Measurements from ENCODE around the gene CNOT10. TPM values are rescaled to one million over a fixed set of nuclear protein-coding genes. Genes with fewer than 3 reads are reported as not detected.

The CNOT10 gene
- total RNA-seq, 1 experiment from 2014 or later: 26.1 TPM

GRCh38 chr3:32675164-32675563 lies 9.8 kb upstream of the CNOT10 start:
- ATAC-seq (no peak), DNase-seq (ENCODE audit: low read depth, low spot score) (no peak)
- no peaks in the 10 kb centered on the region for H3K36me3 ChIP-seq (ENCODE audit: control insufficient read depth, insufficient read depth, low read length)
- H3K27ac ChIP-seq (ENCODE audit: low read length): no peak overlapping the region
- ChIA-PET POLR2A (interaction anchor here (0.6 kb wide), 1 partner anchor 10 kb away, joined by 3 read pairs; the partner anchor contains the start of gene CNOT10), CTCF (interaction anchor here (0.6 kb wide), 1 partner anchor 30 kb away, joined by 5 read pairs; no protein-coding TSS in a partner anchor)
- H3K4me3 ChIP-seq (ENCODE audit: low read depth in 2 of 2, low read length in 2 of 2): no peak overlapping the region
- TF ChIP-seq POLR2AphosphoS5 (IDR thresholded peaks at IDR 0.05; ENCODE audit: low read depth, low read length) (no peak), CTCF (IDR thresholded peaks at IDR 0.05) (no peak), TCF7L2 (IDR thresholded peaks at IDR 0.05; ENCODE audit: low read depth, low read length) (no peak), REST (IDR thresholded peaks at IDR 0.05; ENCODE audit: insufficient read depth in 1 of 2, low read depth in 2 of 2, low read length in 1 of 2) (no peak), SIN3A (IDR thresholded peaks at IDR 0.05; ENCODE audit: borderline replicate concordance, insufficient read depth, low read depth, low read length) (no peak)
- no peaks in the 10 kb centered on the region for H3K27me3 ChIP-seq (ENCODE audit: control insufficient read depth, insufficient read depth, low read length)
- H3K4me1 ChIP-seq (ENCODE audit: control insufficient read depth, insufficient read depth, low read length): no peaks in the 10 kb centered on the region
- BruUV-seq (replicated peaks): no TSS peak
- no peaks in the 10 kb centered on the region for H3K9me3 ChIP-seq (ENCODE audit: control insufficient read depth, insufficient read depth, low read depth, low read length)
- intact Hi-C loops (cut with micrococcal nuclease; ENCODE audit: unreplicated experiment) (no loop called here), in situ Hi-C loops (cut with HindIII; ENCODE audit: low pct_unique_long_range_greater_than_20kb, low sequenced_read_pairs) (no loop called here)

- Histone ChIP-seq H3K36me3 (ENCODE audit: control insufficient read depth, insufficient read depth, low read length) (no peaks in the 10 kb centered on the region), H3K27ac (ENCODE audit: low read length) (no peak overlapping the region), H3K27me3 (ENCODE audit: control insufficient read depth, insufficient read depth, low read length) (no peaks in the 10 kb centered on the region), H3K4me3 (ENCODE audit: low read depth in 2 of 2, low read length in 2 of 2) (no peak overlapping the region), H3K9me3 (ENCODE audit: control insufficient read depth, insufficient read depth, low read depth, low read length) (no peaks in the 10 kb centered on the region), H3K4me1 (ENCODE audit: control insufficient read depth, insufficient read depth, low read length) (no peaks in the 10 kb centered on the region)
- TF ChIP-seq REST (IDR thresholded peaks at IDR 0.05; ENCODE audit: insufficient read depth in 1 of 2, low read depth in 2 of 2, low read length in 1 of 2): no peak
- no peak for TF ChIP-seq SIN3A (IDR thresholded peaks at IDR 0.05; ENCODE audit: borderline replicate concordance, insufficient read depth, low read depth, low read length)
- TF ChIP-seq TCF7L2 (IDR thresholded peaks at IDR 0.05; ENCODE audit: low read depth, low read length): no peak
- no peak for TF ChIP-seq POLR2AphosphoS5 (IDR thresholded peaks at IDR 0.05; ENCODE audit: low read depth, low read length)
- no peak for TF ChIP-seq CTCF (IDR thresholded peaks at IDR 0.05)
- ATAC-seq (no peak), DNase-seq (ENCODE audit: low read depth, low spot score) (no peak)
- CTCF ChIA-PET: no interaction called here
- in situ Hi-C loops (cut with HindIII; ENCODE audit: low pct_unique_long_range_greater_than_20kb, low sequenced_read_pairs): no loop called here
- intact Hi-C loops (cut with micrococcal nuclease; ENCODE audit: unreplicated experiment): no loop called here
- POLR2A ChIA-PET: interaction anchor here (0.6 kb wide), 1 partner anchor 10 kb away, joined by 3 read pairs; the partner anchor contains the start of gene CNOT10
- no TSS peak for BruUV-seq (replicated peaks)
Measured at GRCh38 chr3:32675650-32676049, 9.3 kb upstream of the CNOT10 start.

Data from Panc1 (cell line).